Measurements from ENCODE around the gene MFSD11. TPM values are rescaled to one million over a fixed set of nuclear protein-coding genes. Genes with fewer than 3 reads are reported as not detected.
"Not testable (repeated sequence)": the region's sequence is repeated elsewhere in the genome, so short reads cannot be mapped to it uniquely, and the experiment has no call there.

Gene MFSD11
- total RNA-seq, 2 experiments from 2014 or later, result 15.0 to 15.8 TPM

- H3K9me3 Mint-ChIP-seq, result no peaks in the 10 kb centered on the region
- DNase-seq, result no peak
- no peaks in the 10 kb centered on the region for H3K36me3 Mint-ChIP-seq (ENCODE audit: low read depth)
- CTCF ChIA-PET, result interaction anchor here (1.0 kb wide), 1 partner anchor 19 kb away, joined by 3 read pairs; no protein-coding TSS in a partner anchor
- H3K27me3 Mint-ChIP-seq (ENCODE audit: low read depth), result no peaks in the 10 kb centered on the region
- H3K4me1 Mint-ChIP-seq (ENCODE audit: low read depth), result no peaks in the 10 kb centered on the region
- no peak overlapping the region for H3K4me3 Mint-ChIP-seq
- intact Hi-C loops (cut with micrococcal nuclease), result no loop called here
- H3K27ac Mint-ChIP-seq, result no peak overlapping the region
Measured at GRCh38 chr17:76700617-76701470, 37.1 kb upstream of the MFSD11 start.

DNA sequence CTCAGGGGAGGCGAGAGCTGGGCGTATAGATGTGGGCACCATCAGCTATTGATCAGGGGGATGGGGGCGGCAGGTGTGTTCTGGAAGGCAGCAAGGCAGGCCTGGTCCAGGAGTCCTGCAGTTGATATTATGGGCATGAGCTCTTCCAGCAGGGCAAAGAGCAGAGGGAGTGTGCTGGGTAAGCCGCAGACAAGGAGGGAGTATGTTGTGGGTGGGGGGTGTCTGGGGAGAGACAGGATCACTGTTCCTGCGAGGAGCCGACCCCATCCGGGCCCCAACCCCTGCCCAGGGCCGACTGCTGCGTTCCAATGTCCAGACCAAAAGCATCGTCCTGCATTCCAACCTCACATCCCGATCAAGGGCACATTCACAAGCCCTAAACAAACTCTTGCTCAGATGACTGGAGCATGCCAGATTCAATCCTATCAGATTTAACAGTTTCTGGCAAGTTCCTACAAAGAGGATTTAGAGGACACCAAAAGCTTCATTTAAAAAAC lies 36.4 kb upstream of the MFSD11 start:
- CTCF ChIA-PET, result interaction anchor here (1.0 kb wide), 1 partner anchor 20 kb away, joined by 3 read pairs; no protein-coding TSS in a partner anchor
- no peak overlapping the region for H3K27ac Mint-ChIP-seq

GRCh38 chr17:76702076-76702475 lies 35.8 kb upstream of the MFSD11 start:
- H3K9me3 Mint-ChIP-seq, result no peaks in the 10 kb centered on the region
- CTCF ChIA-PET, result interaction anchor here (0.7 kb wide), 1 partner anchor 11 kb away, joined by 4 read pairs; no protein-coding TSS in a partner anchor
- H3K27me3 Mint-ChIP-seq (ENCODE audit: low read depth), result no peaks in the 10 kb centered on the region
- no peaks in the 10 kb centered on the region for H3K36me3 Mint-ChIP-seq (ENCODE audit: low read depth)
- no peak overlapping the region for H3K4me3 Mint-ChIP-seq
- intact Hi-C loops (cut with micrococcal nuclease), result no loop called here
- H3K27ac Mint-ChIP-seq, result no peak overlapping the region
- no peak for DNase-seq
- H3K4me1 Mint-ChIP-seq (ENCODE audit: low read depth), result no peaks in the 10 kb centered on the region

More for the DNA sequence above, 36.4 kb upstream of the MFSD11 start:
- H3K9me3 Mint-ChIP-seq, result no peaks in the 10 kb centered on the region
- H3K36me3 Mint-ChIP-seq (ENCODE audit: low read depth), result no peaks in the 10 kb centered on the region
- DNase-seq, result no peak
- H3K4me3 Mint-ChIP-seq, result no peak overlapping the region
- intact Hi-C loops (cut with micrococcal nuclease), result no loop called here
- H3K27me3 Mint-ChIP-seq (ENCODE audit: low read depth), result no peaks in the 10 kb centered on the region
- no peaks in the 10 kb centered on the region for H3K4me1 Mint-ChIP-seq (ENCODE audit: low read depth)

DNA sequence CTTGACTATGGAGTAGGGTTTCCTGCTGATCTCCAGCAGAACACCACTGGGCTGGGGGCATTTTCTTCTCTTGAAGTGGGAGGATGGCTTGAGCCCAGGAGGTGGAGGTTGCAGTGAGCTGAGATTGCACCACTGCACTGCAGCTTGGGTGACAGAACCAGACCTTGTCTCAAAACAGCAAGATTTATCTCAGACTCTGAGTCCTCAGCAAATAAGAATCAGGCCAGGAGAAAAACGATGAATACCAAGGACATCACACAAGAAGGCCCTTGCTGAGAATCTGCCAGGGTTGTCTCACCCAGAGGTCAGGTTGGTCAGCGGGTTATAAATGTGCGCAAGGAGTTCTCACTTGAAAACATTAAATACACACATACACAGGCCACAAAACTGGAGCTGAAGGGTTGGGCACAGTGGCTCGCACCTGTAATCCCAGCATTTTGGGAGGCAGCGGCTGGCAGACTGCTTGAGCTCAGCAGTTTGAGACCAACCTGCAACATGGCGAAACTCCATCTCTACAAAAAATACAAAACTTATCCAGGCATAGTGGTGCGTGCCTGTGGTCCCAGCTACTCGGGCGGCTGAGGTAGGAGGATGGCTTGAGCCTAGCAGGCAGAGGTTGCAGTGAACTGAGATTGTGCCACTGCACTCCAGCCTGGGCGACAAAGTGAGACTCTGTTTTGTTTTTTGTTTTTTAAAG lies 34.8 kb upstream of the MFSD11 start:
- no peaks in the 10 kb centered on the region for H3K9me3 Mint-ChIP-seq
- no peak overlapping the region for H3K4me3 Mint-ChIP-seq
- H3K4me1 Mint-ChIP-seq (ENCODE audit: low read depth), result no peaks in the 10 kb centered on the region
- CTCF ChIA-PET, result interaction anchor here (1.0 kb wide), 1 partner anchor 21 kb away, joined by 3 read pairs; no protein-coding TSS in a partner anchor
- H3K27ac Mint-ChIP-seq, result no peak overlapping the region
- H3K36me3 Mint-ChIP-seq (ENCODE audit: low read depth), result no peaks in the 10 kb centered on the region
- intact Hi-C loops (cut with micrococcal nuclease), result no loop called here
- H3K27me3 Mint-ChIP-seq (ENCODE audit: low read depth), result no peaks in the 10 kb centered on the region
- DNase-seq, result no peak

- no peak for DNase-seq
- CTCF ChIA-PET, result interaction anchor here (0.7 kb wide), 2 partner anchors 10 to 24 kb away, joined by 3 read pairs; no protein-coding TSS in a partner anchor
Measured at GRCh38 chr17:76704805-76705204, 33.1 kb upstream of the MFSD11 start.

DNA sequence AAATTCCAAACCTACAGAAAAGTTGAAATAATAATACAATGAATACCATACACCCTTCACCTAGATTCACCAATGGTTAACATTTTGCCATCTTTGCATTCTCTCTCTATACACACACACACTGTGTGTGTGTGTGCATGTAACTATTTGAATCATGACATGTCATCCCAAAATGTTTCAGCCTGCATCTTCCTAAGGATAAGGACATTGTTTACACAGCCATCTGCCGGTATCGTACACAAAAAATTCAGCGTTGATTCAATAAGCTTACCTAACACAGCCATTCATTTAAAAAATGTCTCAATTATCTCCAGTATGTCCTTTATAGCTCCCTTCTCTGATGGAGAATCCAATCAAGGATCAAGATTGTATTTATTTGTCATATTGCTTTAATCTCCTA lies 31.1 kb upstream of the MFSD11 start:
- intact Hi-C loops (cut with micrococcal nuclease), result no loop called here
- Mint-ChIP-seq H3K9me3 (no peaks in the 10 kb centered on the region), H3K4me1 (ENCODE audit: low read depth) (peaks cover 2% of the 10 kb centered on the region), H3K4me3 (no peak overlapping the region), H3K27me3 (ENCODE audit: low read depth) (no peaks in the 10 kb centered on the region), H3K36me3 (ENCODE audit: low read depth) (no peaks in the 10 kb centered on the region), H3K27ac (no peak overlapping the region)
- DNase-seq, result no peak
- CTCF ChIA-PET, result no interaction called here

More at GRCh38 chr17:76704805-76705204, 33.1 kb upstream of the MFSD11 start:
- Mint-ChIP-seq H3K9me3 (no peaks in the 10 kb centered on the region), H3K27ac (no peak overlapping the region), H3K27me3 (ENCODE audit: low read depth) (no peaks in the 10 kb centered on the region), H3K36me3 (ENCODE audit: low read depth) (no peaks in the 10 kb centered on the region), H3K4me1 (ENCODE audit: low read depth) (no peaks in the 10 kb centered on the region), H3K4me3 (no peak overlapping the region)
- intact Hi-C loops (cut with micrococcal nuclease), result no loop called here

- DNase-seq, result no peak
- Mint-ChIP-seq H3K4me1 (ENCODE audit: low read depth) (peaks cover 2% of the 10 kb centered on the region), H3K4me3 (no peak overlapping the region), H3K9me3 (no peaks in the 10 kb centered on the region), H3K27me3 (ENCODE audit: low read depth) (no peaks in the 10 kb centered on the region), H3K27ac (no peak overlapping the region), H3K36me3 (ENCODE audit: low read depth) (no peaks in the 10 kb centered on the region)
- intact Hi-C loops (cut with micrococcal nuclease), result no loop called here
- CTCF ChIA-PET, result interaction anchor here (0.6 to 1.0 kb wide), 4 partner anchors 9 to 185 kb away, joined by 3 to 6 read pairs (median 3); no protein-coding TSS in a partner anchor
Measured at GRCh38 chr17:76707985-76708807, 29.7 kb upstream of the MFSD11 start.

GRCh38 chr17:76709077-76709950 lies 28.6 kb upstream of the MFSD11 start:
- CTCF ChIA-PET, result interaction anchor here (0.9 to 1.0 kb wide), 3 partner anchors 10 to 186 kb away, joined by 3 to 6 read pairs (median 3); no protein-coding TSS in a partner anchor
- H3K4me1 Mint-ChIP-seq (ENCODE audit: low read depth), result peaks cover 13% of the 10 kb centered on the region
- no peak overlapping the region for H3K27ac Mint-ChIP-seq
- no peaks in the 10 kb centered on the region for H3K36me3 Mint-ChIP-seq (ENCODE audit: low read depth)
- peak overlapping the region; percentile 46 for H3K4me3 Mint-ChIP-seq
- intact Hi-C loops (cut with micrococcal nuclease), result no loop called here
- no peak for DNase-seq
- H3K9me3 Mint-ChIP-seq, result no peaks in the 10 kb centered on the region
- no peaks in the 10 kb centered on the region for H3K27me3 Mint-ChIP-seq (ENCODE audit: low read depth)

DNA sequence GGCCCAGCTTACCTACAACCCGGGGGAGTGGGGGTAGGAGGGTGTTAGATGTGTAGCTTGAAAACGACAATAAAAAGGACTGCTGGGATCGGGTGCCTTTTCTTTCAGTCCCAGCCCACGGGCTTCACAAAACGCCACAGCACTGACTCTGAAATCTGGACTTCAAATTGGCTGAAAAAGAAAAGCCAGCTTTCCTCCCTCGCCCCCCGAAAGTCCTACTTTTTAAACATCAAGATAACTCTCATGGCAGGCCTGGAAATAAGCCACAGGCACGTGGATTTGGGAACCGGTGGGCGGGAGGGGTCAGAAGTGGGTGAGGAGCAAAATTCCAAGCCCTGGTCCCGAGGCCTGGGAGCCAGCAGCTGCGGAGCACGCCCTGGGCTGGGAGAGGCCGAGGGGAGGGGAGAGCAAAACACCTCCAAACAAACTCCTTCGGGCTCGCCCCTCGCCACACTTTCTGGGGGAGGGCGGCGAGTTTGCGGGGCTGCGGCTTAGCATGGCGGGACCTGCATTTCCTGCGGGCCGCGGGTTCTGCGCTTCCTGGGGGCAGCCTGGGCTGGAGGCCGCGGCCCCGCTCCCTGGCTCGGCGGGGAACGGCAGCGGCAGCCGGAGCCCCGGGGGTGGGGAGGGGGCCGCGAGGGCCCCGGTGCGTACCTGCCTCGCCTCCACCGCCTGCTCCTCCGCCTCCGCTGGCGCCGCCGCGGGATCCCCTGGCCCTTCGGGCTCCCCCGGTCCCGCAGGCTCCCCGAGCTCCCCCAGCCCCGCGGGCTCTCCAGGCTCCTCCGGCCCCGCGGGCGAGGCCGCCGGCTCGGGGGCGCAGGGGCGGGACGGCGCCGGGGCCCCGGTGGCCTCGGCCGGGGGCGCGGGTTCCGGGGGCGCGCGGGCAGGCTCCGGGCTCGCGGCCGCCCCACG lies 27.7 kb upstream of the MFSD11 start:
- H3K9me3 Mint-ChIP-seq; CTCF ChIA-PET; H3K27ac Mint-ChIP-seq; H3K36me3 Mint-ChIP-seq (ENCODE audit: low read depth); H3K27me3 Mint-ChIP-seq (ENCODE audit: low read depth); DNase-seq: not testable (repeated sequence)
- H3K4me3 Mint-ChIP-seq, result peak overlapping the region; percentile 46
- H3K4me1 Mint-ChIP-seq (ENCODE audit: low read depth), result peaks cover 19% of the 10 kb centered on the region
- intact Hi-C loops (cut with micrococcal nuclease), result loop anchor here (5.0 kb wide), 1 partner anchor 127 kb away; no protein-coding TSS in a partner anchor

- Mint-ChIP-seq H3K9me3 (no peaks in the 10 kb centered on the region), H3K27ac (no peak within 1 kb of the TSS), H3K4me3 (peak within 1 kb of the TSS; percentile 58), H3K4me1 (ENCODE audit: low read depth) (peaks cover 27% of the 10 kb centered on the region), H3K36me3 (ENCODE audit: low read depth) (peaks cover 5% of the 10 kb centered on the region), H3K27me3 (ENCODE audit: low read depth) (no peaks in the 10 kb centered on the region)
- DNase-seq, result peak; percentile 53
- intact Hi-C loops (cut with micrococcal nuclease), result loop anchor here (5.0 kb wide), 1 partner anchor 126 kb away; no protein-coding TSS in a partner anchor
- CTCF ChIA-PET, result interaction anchor here (1.3 kb wide), 1 partner anchor 29 kb away, joined by 5 read pairs; no protein-coding TSS in a partner anchor
Measured at GRCh38 chr17:76710863-76711611, 26.9 kb upstream of the MFSD11 start, which contains the start of gene MXRA7. Gene MXRA7 (minus strand): TSS chr17:76710965. CDS start chr17:76710946, 19 bp downstream.
